Cardiac muscle cell (in vitro differentiated cells and primary cell): ENCODE results near the gene CASKIN1. TPM values are rescaled to one million over a fixed set of nuclear protein-coding genes. Genes with fewer than 3 reads are reported as not detected.

ENCODE experiments used
- DNase-seq, 2 donors: peaks; one replicate each; pipeline versions ENCODE4 v3.0.0 to v3.0.0-alpha.2; 2010 to 2017; ENCODE audit warnings: low read depth in 1 of 2, low spot score in 1 of 2
- H3K27ac ChIP-seq: fragments of 200-600 bp; sonication (generic); 2 replicates; pipeline ENCODE4 v1.5.1; 2016
- H3K27me3 ChIP-seq: fragments of 200-600 bp; sonication (generic); 2 replicates; pipeline ENCODE4 v1.6.0; 2016; ENCODE audit warnings: control low read depth
- H3K36me3 ChIP-seq: fragments of 200-600 bp; sonication (generic); 2 replicates; pipeline ENCODE4 v1.5.1; 2016; ENCODE audit warnings: control low read depth
- H3K4me1 ChIP-seq: fragments of 200-600 bp; sonication (generic); 2 replicates; pipeline ENCODE4 v1.8.1; 2017; ENCODE audit warnings: low read depth, mild to moderate bottlenecking, mixed run types
- H3K4me3 ChIP-seq: fragments of 200-600 bp; sonication (generic); 2 replicates; pipeline ENCODE4 v1.5.1; 2016; ENCODE audit warnings: mild to moderate bottlenecking
- H3K9me3 ChIP-seq: fragments of 200-600 bp; sonication (generic); 2 replicates; pipeline ENCODE4 v1.5.1; 2017; ENCODE audit warnings: low read depth, mild to moderate bottlenecking, control low read depth
- CTCF ChIP-seq: IDR thresholded peaks from 2 replicates; pipeline ENCODE4 v1.5.1; 2012; ENCODE audit warnings: low read depth, mild to moderate bottlenecking, low read length
- polyA plus RNA-seq: library from polyadenylated mRNA; unstranded; fragments of >200 nt; fragmentation: Nextera tagmentation; extraction: Ambion mirVana; gene quantifications from 2 replicates; pipeline ENCODE4 v1.2.1, GENCODE V29; 2016
- total RNA-seq: library from RNA; depleted of rRNA; stranded (reverse); fragments of >200 nt; gene quantifications from 2 replicates; pipeline ENCODE4 v1.2.3, GENCODE V29; 2016

The CASKIN1 gene
- total and polyA plus RNA-seq, 2 experiments from 2014 or later: 14.3 to 15.5 TPM

GRCh38 chr16:2186505-2186904 lies 9.9 kb downstream of the CASKIN1 start:
- no peak for DNase-seq
- H3K27ac ChIP-seq: no peak overlapping the region
- H3K4me1 ChIP-seq: no peaks in the 10 kb centered on the region
- no peaks in the 10 kb centered on the region for H3K27me3 ChIP-seq
- no peak overlapping the region for H3K4me3 ChIP-seq
- no peaks in the 10 kb centered on the region for H3K36me3 ChIP-seq
- no peak for TF ChIP-seq CTCF
- no peaks in the 10 kb centered on the region for H3K9me3 ChIP-seq

DNA sequence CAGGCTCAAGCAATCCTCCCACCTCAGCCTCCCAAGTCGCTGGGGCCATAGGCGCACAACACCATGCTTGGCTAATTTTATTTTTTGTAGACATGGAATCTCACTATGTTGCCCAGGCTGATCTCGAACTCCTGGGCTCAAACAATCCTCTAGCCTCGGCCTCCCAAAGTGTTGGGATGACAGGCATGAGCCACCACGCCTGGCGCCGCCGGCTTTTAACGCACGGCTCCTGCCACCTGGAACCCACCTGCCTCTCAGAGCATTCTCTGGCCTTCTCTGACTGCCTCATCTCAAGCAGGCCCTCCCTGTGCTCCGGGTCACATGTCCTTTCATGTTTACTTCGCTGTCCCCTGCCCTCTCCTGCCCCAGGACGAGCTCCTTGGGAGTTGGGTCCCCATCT lies 10.3 kb downstream of the CASKIN1 start:
- no peaks in the 10 kb centered on the region for H3K36me3 ChIP-seq
- no peaks in the 10 kb centered on the region for H3K4me1 ChIP-seq
- H3K27ac ChIP-seq: no peak overlapping the region
- no peaks in the 10 kb centered on the region for H3K27me3 ChIP-seq
- no peak for DNase-seq
- no peaks in the 10 kb centered on the region for H3K9me3 ChIP-seq
- no peak for TF ChIP-seq CTCF
- H3K4me3 ChIP-seq: no peak overlapping the region

DNA sequence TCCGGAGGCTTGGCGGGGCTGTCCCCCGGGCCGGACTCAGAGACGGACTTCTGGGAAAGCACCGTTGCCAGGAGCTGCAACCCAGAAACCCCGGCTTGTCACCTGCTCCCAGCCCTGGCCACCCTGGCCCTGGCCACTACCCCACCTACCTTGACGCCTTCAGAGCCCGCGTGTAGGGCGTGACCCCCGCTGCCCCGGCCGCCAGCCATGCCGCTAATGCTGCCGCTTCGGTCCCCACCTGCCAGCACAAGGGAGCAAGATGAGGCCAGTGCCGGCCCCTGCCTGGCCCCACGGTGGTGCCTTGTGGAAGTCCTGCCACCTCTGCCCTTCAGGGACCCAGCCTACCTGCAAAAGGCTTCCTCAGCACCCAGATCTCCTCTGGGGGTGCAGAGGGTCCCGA lies 11.4 kb downstream of the CASKIN1 start:
- H3K27ac ChIP-seq: no peak overlapping the region
- no peak overlapping the region for H3K4me3 ChIP-seq
- H3K4me1 ChIP-seq: no peaks in the 10 kb centered on the region
- no peak for TF ChIP-seq CTCF
- no peak for DNase-seq
- no peaks in the 10 kb centered on the region for H3K36me3 ChIP-seq
- no peaks in the 10 kb centered on the region for H3K9me3 ChIP-seq
- H3K27me3 ChIP-seq: no peaks in the 10 kb centered on the region

DNA sequence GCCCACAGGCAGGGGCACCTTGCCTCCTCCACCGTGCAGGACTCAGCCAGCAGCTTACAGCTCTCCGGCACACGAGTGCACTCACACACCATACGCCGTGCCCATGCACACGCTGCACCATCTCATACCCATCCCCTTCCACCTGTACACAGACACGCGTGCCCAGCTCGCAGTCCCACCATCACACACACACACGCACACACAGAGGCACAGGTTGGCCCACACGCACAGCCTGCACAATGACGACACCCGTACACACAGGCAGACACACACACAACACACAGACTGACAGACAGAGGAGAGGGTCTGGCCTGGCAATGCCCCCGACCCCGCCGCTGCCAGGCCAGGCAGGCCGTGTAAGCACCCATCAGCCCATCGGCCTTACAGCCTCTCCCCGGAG lies 12.1 kb downstream of the CASKIN1 start:
- Histone ChIP-seq H3K36me3 (no peaks in the 10 kb centered on the region), H3K27me3 (no peaks in the 10 kb centered on the region), H3K9me3 (no peaks in the 10 kb centered on the region), H3K27ac (no peak overlapping the region), H3K4me1 (no peaks in the 10 kb centered on the region), H3K4me3 (no peak overlapping the region)
- TF ChIP-seq CTCF: no peak
- DNase-seq: no peak

DNA sequence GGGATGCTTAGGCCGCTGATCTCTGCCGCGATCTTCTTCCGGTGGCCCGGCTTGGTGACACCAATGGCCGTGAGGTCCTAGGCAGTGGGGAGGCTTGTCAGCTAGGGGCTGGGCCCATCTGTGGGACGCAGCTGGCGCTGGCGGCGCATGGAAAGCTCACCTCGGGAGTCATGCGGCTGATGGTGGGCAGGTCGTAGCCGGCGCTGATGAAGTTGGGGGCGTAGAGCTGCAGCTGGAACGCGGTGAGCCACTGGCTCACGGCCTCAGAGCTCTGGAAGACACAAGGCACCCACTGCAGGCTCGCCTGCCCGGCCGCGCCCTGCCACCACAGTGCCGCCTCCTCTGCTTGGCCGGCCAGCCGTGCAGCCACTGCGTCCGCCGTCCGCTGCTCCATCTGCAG lies 12.7 kb downstream of the CASKIN1 start:
- no peaks in the 10 kb centered on the region for H3K9me3 ChIP-seq
- no peak for DNase-seq
- H3K27me3 ChIP-seq: no peaks in the 10 kb centered on the region
- H3K4me1 ChIP-seq: no peaks in the 10 kb centered on the region
- H3K4me3 ChIP-seq: no peak overlapping the region
- H3K27ac ChIP-seq: no peak overlapping the region
- no peaks in the 10 kb centered on the region for H3K36me3 ChIP-seq
- no peak for TF ChIP-seq CTCF

- no peak for TF ChIP-seq CTCF
- Histone ChIP-seq H3K4me3 (no peak overlapping the region), H3K4me1 (no peaks in the 10 kb centered on the region), H3K36me3 (peaks cover 3% of the 10 kb centered on the region), H3K27me3 (no peaks in the 10 kb centered on the region), H3K9me3 (no peaks in the 10 kb centered on the region), H3K27ac (no peak overlapping the region)
- DNase-seq: no peak
These were observed 14.5 kb downstream of the CASKIN1 start for GRCh38 chr16:2181952-2182351.
